Stimulated activated CD4-positive, alpha-beta T cell treated with anti-CD3 and anti-CD28 coated beads, Interleukin-12 subunit alpha, Interleukin-12 subunit beta, amount 100 ng/mL, for 48 hours (primary cell): ENCODE measurements around the gene PCDH1.

Experiments used
- DNase-seq, 3 donors: peaks; one replicate each; pipeline ENCODE4 v3.0.0-alpha.2; 2020; ENCODE audit warnings: low read depth in 2 of 3, low spot score in 1 of 3

PCDH1 gene

GRCh38 chr5:141874262-141874964 is 3.8 kb downstream of the PCDH1 start:
- DNase-seq: no peak

- no peak for DNase-seq
These were observed 4.3 kb downstream of the PCDH1 start for GRCh38 chr5:141873933-141874261.

- no peak for DNase-seq
These were observed 5.5 kb downstream of the PCDH1 start for GRCh38 chr5:141872496-141873356.

GRCh38 chr5:141871870-141872269 is 6.3 kb downstream of the PCDH1 start:
- DNase-seq: no peak

GRCh38 chr5:141870871-141871270 is 7.3 kb downstream of the PCDH1 start:
- no peak for DNase-seq

GRCh38 chr5:141870228-141870627 is 8.0 kb downstream of the PCDH1 start:
- no peak for DNase-seq

GRCh38 chr5:141869514-141869913 is 8.7 kb downstream of the PCDH1 start:
- no peak for DNase-seq

- no peak for DNase-seq
These were observed 9.2 kb downstream of the PCDH1 start for GRCh38 chr5:141869040-141869439.

GRCh38 chr5:141868541-141868940 is 9.7 kb downstream of the PCDH1 start:
- DNase-seq: no peak

- no peak for DNase-seq
These were observed 10.6 kb downstream of the PCDH1 start for GRCh38 chr5:141867651-141868050.

GRCh38 chr5:141867139-141867538 is 11.1 kb downstream of the PCDH1 start:
- no peak for DNase-seq

GRCh38 chr5:141866096-141866495 is 12.1 kb downstream of the PCDH1 start:
- DNase-seq: no peak

GRCh38 chr5:141865406-141865805 is 12.8 kb downstream of the PCDH1 start:
- no peak for DNase-seq

GRCh38 chr5:141864371-141865370 is 13.5 kb downstream of the PCDH1 start:
- DNase-seq: no peak

- DNase-seq: no peak
These were observed 14.5 kb downstream of the PCDH1 start for GRCh38 chr5:141863569-141864178.

GRCh38 chr5:141862936-141863543 is 15.2 kb downstream of the PCDH1 start:
- no peak for DNase-seq

GRCh38 chr5:141861194-141861593 is 17.0 kb downstream of the PCDH1 start:
- no peak for DNase-seq

GRCh38 chr5:141858079-141858765 is 20.0 kb downstream of the PCDH1 start:
- DNase-seq: no peak

GRCh38 chr5:141857226-141857625 is 21.0 kb downstream of the PCDH1 start:
- no peak for DNase-seq
